GM18909 (cell line): ENCODE data around the gene ABCA4.

Experiments used
- ATAC-seq: cut with Tn5 transposase; IDR thresholded peaks from one replicate; pipeline ENCODE4 v1.9.1; 2021; ENCODE audit warnings: mild to moderate bottlenecking; ENCODE audit not compliant: unreplicated experiment, poor library complexity

The ABCA4 gene

DNA sequence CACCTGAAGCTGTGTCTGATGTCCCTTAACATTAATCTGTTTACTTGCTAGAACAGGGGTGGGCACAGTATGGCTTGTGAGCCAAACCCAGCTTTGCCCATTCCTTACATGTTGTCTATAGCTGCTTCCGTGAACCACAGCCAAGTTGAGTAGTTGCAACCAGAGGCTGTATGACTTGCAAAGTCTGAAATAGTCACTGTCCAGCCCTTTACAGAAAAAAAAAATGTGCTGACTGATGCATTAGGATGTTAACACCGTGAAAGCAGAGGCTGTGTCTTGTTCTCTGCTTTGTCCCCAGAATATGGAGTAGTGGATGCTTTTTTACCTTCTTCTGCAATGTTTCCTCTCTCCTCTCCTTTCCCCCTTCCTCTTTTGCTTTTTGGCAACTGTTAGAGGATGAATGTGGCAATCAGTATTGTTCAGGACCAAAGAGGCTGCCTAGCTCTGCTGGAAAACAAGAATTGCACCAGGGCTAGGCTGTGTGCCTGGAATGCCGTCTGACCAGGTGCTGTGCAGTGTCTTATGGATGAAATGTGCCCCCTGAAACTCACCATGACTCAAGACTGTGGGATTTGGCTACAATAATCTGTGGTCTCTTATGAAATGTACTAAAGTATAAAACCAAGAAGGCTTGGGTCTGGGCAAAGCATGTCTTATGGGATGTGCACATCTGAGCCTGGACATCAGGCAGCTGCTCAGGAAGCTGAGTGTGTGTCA, 132.2 kb downstream of the ABCA4 start:
- ATAC-seq: no peak

DNA sequence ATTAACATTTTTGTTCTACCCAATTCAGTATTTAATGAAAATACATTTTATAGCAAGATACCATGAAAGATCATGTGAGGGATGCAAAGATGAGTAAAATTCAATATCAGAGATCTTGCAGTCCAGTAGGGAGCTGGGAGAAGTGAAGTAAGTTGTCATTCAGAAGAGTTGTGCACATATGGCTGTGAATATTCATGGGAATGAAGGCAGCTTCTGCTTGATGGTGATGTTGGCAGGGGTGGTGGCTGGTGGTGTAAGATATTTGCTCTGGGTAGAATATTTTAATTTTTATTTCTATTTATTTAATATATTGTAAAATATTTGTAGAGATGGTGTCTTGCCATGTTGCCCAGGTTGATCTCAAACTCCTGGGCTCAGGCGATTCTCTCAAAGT, 139.7 kb downstream of the ABCA4 start:
- no peak for ATAC-seq

DNA sequence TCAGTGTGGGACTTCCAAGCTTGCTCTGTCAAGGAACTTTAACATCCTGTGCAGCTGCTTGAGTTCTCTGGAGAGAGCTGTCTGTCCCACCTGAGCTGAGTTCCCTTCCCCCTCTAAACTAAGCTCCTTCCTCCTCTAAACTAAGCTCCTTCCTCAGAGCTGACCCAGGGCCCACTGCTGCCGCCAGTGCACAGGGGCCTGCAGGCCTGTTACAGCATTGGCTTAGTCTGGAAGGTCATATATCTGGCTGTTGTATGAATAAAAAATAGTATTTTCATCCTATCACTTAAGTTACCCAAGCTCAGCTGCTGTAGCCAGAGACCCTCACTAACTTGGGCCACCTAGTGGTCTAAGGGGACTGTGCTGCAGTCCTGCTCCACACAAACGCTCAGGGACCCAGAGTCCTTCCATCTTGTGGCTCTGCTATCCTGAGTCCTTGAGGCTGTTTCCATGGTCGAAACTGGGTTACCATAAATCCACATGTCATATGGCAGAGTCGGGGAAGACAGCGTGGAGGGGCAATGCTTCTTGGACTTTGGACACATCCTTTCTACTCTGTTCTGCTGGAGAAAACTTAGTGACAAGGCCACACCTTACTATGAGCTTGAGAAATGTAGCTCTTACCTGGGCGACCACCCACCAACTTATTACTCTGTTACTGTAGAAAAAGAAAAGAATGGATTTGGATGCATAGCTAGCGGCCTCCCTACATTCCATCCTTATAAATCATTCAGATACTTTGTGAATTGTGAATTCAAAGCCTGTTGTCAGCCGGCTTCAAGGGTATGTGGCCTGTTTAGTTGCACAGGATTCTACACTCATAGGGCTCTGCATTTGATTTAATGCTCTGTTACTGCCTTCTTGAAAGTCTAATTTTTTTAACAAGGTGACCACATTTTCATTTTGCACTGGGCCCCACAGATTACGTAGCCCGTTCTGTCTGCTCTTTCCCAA, 140.4 kb downstream of the ABCA4 start:
- ATAC-seq: no peak

DNA sequence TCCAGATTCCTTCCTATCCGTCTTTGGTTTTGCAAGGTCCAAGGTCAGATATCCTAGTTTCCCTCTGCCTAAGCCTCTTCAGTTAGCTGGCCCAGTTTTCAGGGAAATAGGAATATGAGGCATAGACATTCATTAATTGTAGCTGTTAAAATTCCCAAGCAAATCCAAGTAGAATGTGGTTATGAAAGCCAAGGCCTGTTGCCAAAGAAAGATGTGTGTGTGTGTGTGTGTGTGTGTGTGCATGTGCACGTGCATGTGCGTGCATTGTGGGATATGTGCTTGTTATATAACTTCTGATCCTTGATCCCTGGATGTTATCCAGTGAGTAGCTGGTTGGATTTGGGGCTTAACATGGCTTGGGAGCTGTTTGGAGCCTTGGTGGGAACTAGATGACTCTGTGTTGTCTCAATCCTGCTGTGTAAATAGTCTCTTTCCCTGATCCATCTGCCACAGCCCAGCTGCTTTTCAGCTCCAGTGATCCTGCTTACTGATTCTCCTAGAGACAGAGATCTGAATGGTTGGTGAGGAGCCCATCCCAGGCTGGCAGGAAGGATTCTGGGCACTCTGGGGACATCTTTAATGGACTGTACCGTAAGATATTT, 141.1 kb downstream of the ABCA4 start:
- ATAC-seq: no peak

DNA sequence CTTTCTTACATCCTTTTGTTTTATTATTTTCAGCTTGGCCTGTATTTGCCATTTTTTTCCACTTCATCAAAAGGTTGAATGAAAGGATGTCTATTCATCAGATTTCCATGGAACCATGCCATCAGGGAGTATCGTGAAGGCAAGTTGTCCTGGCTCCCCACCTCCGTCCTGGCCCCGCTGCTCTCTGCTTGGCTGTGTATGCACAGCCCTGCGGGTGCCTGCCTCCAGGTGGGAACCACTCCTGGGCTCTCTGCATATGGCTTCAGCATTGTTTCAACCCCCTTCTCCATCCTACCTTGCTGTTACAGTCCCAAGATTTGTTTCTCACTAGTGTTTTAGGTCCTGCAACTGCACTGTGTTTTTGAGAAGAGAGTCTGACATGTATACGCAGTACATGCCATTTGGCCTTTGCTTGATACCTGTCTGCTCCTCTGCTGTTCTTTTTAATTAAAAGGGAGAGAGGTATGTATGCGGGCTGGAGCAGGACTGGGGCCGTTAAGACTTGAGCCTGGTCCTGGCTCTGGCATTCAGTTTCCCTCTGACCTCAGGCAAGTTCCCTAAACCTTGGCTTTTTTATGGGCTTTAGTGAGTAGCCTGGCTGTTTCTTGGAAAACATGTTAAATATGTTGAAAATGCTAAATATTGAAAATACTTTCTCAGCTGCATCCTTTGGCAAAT, 141.8 kb downstream of the ABCA4 start:
- ATAC-seq: no peak

DNA sequence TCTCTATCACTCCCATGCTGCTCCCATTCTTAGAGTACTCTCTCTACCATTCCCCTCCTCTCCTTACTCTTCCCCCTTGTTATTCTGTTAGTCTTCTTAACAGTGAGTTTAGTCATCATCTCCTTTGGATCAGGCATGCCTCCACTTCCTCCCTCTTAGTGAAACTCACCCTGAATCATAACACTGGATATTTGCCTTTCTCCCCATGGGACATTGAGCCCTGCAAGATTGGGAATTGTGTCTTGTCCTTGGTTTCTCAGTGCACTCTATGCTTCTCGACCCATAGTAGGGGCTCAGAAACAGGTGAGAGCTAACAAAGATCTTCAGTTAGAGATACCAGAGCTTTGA, 143.4 kb downstream of the ABCA4 start:
- ATAC-seq: no peak

DNA sequence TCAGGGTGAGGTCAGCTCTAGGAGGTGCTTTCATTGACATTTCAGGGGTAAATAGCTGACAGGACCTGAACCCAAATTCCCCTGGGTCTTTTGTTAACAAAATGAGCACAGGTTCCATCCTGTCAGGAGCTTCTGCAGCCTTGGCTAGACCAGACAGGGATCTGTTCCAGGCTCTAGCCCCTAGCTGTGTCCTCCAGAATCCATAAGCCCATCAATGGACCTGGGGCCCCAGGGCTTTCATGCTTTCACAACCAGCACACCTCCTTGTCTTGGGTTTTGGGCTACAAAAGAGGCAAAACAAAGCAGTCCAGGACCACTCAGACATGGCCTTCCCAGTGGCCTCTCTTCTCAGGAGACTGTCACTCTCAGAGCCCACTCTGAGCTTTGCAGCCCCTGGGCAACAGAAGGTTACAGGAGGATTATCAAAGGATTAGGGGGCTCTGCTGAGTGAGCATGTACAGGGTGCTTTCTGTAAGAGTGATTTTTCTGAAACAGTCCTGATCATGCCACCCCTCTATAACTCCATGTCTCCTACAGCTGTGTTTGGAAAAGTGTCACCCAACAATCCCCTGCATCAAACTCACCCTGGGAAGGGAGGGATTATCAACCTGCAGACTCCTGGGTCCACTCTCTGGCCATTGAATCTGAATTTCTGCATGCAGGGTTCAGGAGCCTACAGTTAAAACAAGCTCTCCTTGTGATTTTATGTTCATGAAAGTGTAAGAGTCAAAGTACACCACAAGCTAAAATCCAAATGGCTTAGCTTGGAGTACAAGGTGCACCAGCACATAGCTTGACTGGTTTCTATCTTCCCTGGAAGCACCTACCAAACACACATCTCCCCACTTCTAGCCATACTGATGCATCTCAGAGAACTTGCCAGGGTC, 144.0 kb downstream of the ABCA4 start:
- no peak for ATAC-seq

DNA sequence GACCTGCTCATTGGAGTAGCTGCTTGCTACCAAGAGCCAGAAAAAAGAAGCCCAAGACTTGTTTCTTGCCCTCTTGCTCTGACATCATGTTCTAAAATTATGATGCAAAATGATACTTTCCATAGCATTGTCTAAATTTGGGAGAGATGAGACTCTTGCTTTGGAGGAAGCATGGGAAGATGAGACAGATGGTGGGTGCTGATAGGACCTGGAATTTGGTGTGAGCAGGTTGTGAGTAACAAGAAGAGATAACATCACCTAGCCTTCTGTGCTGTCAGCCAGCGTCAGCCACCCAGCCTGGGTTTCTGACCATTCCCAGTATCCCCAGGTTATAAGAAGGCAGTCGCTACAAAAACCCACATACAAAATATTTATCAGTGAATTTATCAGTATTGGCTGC, 144.7 kb downstream of the ABCA4 start:
- ATAC-seq: no peak

DNA sequence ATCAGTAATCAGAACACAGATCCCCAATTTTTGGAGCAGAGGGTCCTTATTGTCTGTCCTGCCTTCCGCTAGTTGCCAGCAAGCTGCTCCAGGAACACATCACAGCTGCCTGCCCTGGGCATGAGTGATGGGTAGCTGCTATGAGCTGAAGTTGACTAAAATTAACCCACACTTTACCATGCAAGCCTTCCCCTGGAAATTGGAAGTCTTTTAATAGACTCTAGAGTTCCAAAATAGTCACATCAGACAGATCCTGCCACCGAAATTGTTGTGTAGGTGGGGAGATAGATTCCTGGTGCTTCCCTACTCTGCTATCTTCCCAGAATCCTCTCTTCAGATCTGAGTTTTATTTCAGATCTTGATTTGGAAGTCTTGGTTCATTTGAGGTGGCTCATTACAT, 148.6 kb downstream of the ABCA4 start:
- no peak for ATAC-seq

DNA sequence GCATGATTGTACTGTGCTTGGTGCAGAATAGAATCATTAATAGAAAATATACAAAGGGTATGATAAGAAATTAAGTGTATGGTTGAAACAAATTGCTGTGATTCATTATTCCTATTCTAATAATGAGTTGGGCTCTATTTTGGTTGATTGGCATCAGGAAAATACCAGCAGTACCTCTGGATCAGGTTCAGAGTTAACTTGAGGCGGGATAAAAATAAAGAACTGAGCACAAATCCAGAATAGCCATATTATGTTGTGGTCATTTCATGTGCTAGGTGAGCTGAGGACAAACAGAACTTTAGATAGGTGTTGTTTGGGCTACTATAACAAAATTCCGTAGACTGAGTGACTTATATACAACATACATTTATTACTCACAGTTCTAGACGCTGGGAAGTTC, 151.1 kb downstream of the ABCA4 start:
- ATAC-seq: no peak

DNA sequence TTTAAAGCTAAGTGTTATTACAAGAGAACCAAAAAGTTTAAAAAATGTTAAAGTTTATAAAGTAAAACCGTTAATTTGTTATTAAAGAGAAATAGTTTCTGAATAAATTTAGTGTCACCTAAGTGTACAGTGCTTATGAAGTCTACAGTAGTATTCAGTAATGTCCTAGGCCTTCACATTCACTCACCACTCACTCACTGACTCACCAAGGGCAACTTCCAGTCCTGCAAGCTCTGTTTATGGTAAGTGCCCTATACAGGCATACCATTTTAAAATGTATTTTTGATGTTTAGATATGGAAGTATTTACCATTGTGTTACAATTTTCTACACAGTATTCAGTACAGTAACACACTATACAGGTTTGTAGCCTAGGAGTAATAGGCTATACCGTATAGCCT, 151.6 kb downstream of the ABCA4 start:
- ATAC-seq: no peak

DNA sequence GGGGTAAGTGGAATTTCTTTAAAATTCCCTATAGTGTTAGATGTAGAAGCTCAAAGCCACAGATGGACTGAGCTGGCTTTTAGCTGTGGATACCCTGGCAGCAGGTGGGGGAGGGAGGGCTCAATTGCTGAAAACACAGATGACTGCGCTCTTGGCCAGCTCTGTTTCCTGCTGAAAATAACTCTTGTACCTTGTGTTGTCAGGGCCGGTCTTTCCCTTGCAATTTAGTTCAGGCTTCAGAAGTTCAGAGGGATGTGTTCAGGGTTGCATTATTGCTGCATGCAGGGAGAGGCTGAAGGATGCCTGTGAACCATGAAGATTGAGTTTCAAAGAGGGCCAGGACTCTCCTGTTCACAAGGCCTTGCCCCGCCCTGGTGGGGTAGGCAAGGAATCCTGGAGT, 153.6 kb downstream of the ABCA4 start:
- no peak for ATAC-seq

DNA sequence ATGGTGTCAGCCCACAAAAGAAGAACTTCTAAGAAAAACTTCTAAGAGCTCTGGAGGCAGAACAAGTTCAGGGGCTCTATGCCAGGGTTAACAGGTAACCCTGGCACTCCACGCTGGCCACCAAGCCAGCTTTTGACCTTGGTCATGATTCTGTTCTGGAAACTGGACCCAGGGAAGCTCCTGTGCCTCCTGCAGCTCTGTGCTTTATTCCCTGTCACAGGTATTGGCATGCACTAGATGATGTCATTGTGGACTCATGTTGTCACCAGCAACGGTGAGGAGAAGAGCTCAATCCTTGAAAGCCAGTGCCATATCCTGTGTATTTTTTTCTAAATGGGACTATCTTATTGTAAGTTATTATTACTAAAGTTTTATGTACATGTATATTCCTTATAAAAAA, 155.1 kb downstream of the ABCA4 start:
- ATAC-seq: no peak

DNA sequence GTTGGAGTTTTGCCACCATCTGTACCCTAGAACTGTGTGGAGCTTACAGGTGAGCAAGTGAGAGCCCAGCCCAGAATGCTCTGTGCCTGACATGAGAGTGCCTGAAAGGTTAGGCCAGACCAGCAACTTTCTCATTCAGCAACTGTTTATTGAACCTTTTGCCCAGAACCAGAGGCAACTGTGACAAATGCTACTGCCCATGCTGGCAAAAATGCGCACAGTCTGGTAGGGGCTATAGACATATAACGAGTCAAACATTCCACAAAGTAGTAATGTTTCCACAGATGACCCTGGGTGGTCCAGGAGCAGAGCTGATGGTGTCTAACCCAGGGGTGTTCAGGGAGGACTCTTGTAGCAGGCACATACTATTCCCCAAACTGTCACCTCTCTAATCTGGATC, 155.7 kb downstream of the ABCA4 start:
- ATAC-seq: no peak

DNA sequence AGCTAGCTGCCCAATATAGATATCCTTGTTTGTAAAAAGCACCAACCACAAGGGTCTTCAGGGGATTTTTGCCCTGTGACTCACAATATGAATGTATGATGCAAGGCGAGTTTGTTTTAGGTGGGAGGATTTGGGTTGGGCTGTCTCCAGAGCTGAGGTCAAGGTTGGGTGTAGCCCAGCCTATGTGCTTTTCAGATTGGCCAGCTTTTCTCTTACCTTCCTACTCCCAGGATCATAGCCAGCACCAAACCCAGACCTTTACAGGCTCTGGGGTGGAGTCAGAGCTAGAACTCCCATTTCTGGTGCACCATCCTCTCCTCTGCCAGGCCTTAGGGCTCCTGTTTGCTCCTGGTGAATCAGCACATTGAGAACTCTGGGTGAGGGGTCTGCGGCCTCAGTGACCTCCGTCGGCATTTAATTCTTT, 156.2 kb downstream of the ABCA4 start:
- ATAC-seq: no peak

DNA sequence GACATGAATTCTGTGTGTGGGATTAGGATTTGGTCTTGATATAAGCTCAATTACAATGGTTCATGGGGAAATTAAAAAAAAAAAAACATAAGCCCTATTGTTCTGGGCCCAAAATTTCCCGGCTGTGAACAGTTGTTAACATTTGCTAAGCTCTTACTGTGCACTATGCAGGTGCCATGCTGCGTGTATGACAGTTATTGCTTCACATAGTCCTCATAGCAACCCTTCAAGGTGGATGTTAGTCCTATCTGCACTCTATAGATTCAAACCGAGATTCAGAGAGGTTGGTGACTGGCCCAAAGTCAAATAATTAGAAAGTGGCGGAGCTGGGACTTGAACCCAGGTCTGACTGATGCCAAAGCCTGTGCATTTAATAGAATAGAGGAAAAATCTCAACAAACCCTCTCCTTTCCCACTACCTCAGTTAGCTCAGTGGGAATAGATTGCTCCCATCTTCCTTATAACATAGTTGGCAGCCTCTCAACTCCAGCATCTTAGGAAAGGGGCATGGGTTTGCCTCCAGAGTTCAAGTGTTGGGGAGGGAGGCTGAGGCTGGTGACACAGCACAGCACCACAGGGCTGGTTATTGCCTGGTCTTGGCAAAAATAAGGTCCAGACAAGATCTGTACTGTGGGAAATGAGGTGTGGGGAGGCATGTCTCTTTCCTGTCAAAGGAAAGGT, 156.7 kb downstream of the ABCA4 start:
- ATAC-seq: no peak

DNA sequence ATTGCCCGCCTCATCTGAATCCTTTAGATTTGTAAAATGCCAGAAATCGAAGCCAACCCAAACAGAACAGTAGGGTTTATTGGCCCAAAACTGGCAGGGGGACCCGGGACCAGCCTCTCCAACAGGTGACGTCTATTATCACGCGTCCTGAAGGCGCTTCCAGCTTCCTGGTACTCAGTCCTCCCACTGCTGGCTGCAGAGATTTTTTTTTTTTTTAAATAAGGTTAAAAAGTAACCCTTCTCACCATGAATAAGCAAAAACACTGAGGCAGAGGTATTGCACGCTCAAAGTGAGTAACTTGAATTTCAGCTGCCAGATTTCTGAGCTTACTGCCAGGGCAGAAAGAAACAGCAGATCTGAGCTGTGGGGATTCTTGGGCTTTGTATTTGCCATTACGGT, 157.4 kb downstream of the ABCA4 start:
- no peak for ATAC-seq

DNA sequence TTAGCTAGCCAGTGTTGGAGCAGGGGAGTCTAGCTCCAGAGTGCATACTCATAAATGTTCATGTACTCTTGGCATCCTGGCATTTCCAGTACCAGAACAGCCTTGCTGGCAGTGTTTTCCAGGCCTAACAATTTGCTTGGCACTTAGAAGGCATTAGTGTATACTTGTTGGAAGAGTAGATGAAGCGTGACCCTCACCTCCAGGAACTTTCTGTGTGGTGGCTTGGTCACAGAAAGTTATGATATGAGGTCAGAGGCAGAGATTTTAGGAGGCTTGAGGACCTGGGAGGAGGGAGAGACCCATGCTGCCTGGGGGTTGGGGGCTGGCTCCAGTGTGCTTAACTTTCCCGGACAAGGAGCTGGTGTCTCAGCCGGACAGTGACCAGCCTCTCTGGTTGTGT, 159.0 kb downstream of the ABCA4 start:
- no peak for ATAC-seq

DNA sequence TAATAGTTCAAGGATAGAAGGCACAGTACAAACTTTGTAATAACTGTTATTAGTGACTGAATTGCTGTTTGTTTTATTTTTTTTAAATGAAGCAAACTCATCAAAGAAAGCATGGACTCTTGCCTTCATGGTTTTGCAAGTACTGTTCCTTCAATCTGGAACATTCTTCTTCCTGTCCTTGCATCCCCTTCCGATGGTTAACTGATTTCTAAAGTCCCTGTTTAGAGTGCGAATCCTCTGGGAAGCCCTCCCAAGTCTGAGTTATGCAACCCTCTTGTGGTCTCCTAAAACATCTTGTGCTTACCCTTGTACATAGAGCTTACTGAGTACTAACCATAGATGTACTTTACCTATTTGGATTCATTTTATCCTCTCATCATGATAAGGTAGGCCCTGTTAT, 159.5 kb downstream of the ABCA4 start:
- ATAC-seq: no peak
